Activated naive CD4-positive, alpha-beta T cell treated with anti-CD3 and anti-CD28 coated beads for 36 hours (primary cell): Measurements from ENCODE around the gene SLC41A3. TPM values are rescaled to one million over a fixed set of nuclear protein-coding genes. Genes with fewer than 3 reads are reported as not detected.

Source experiments
- CTCF ChIA-PET: fragments of 350-600 bp; sonication (Branson Sonifier 250); formaldehyde crosslinking; loops from one replicate; lab custom pipeline; 2021; ENCODE audit warnings: antibody characterized with exemption; lab: Charles Lee
- DNase-seq: peaks from one replicate; pipeline ENCODE4 v3.0.0-alpha.2; 2020
- H3K27ac Mint-ChIP-seq: one replicate; pipeline ENCODE4 v1.8.0; 2021; ENCODE audit warnings: mild to moderate bottlenecking, mixed read lengths
- H3K27me3 Mint-ChIP-seq: one replicate; pipeline ENCODE4 v1.8.0; 2021; ENCODE audit warnings: low read depth, mixed read lengths
- H3K36me3 Mint-ChIP-seq: one replicate; pipeline ENCODE4 v1.8.0; 2021; ENCODE audit warnings: low read depth, mixed read lengths
- H3K4me1 Mint-ChIP-seq: one replicate; pipeline ENCODE4 v1.8.0; 2021; ENCODE audit warnings: low read depth, mixed read lengths
- H3K4me3 Mint-ChIP-seq: one replicate; pipeline ENCODE4 v1.8.0; 2021; ENCODE audit warnings: mild to moderate bottlenecking, moderate library complexity, mixed read lengths
- H3K9me3 Mint-ChIP-seq: one replicate; pipeline ENCODE4 v1.8.0; 2021; ENCODE audit warnings: mixed read lengths
- intact Hi-C: fragments of 100-400 bp; cut with micrococcal nuclease; formaldehyde crosslinking; loops from one replicate; pipeline ENCODE4 v1.15.1; 2023
- total RNA-seq, 2 experiments: library from RNA; stranded (reverse); gene quantifications; one replicate each; pipeline ENCODE4 v1.2.3, GENCODE V29; 2021

SLC41A3 gene
- total RNA-seq, 2 experiments from 2014 or later, result 24.0 to 24.7 TPM

DNA sequence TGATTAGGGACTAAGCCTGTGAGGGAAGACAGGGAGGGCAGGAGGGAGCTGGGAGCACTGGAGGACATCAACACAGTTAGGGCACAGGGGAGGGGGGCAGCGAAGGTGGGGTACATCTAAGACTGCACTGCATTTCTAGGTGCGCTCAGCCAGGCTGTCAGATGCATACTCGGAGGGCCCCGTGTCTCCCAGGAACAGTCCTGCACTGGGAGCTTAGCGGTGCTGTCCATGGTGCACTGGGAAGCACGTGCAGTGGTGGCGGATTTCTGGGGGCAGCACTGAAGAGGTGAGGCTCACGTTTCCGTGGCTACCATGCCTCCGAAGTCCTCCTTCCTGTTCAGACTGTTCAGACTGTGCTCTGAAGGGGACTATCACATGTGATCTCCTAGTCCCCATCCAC is 60.5 kb downstream of the SLC41A3 start:
- Mint-ChIP-seq H3K27me3 (no peaks in the 10 kb centered on the region), H3K36me3 (peaks cover 24% of the 10 kb centered on the region), H3K27ac (no peak overlapping the region), H3K4me1 (peaks cover 3% of the 10 kb centered on the region), H3K4me3 (no peak overlapping the region), H3K9me3 (peaks cover 10% of the 10 kb centered on the region)
- CTCF ChIA-PET, result interaction anchor here (0.6 kb wide), 1 partner anchor 173 kb away, joined by 3 read pairs; no protein-coding TSS in a partner anchor
- intact Hi-C loops, result no loop called here
- no peak for DNase-seq

DNA sequence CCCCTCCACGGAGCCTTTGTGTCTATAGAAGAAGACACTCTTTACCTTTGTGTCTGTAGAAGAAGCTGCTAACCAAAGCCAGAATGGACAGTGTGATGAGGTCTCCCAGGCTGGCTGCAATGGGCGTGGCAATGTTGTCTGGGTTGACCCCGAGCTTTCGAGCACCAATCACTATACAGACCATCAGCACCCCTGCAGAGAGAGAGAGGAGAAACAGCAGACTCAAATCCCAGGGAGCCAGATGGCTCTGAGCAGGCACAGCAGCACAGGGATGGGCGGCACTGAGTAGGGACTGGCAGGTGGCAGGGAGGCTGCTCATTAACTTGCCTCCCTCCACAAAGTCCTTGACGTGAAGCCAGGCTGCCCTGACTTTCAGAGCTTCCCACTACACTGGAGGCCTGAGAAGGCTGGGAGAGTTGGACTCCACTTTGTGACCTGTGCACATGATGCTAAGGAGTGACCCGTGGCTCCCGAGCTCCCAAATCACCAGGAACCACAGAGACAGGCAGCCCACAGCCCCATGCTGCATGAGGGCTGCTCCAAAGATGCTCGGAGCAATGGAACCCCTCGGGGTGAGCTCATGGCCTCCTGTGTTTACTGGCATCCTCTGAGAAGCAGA is 61.1 kb downstream of the SLC41A3 start:
- H3K27ac Mint-ChIP-seq, result no peak overlapping the region

DNA sequence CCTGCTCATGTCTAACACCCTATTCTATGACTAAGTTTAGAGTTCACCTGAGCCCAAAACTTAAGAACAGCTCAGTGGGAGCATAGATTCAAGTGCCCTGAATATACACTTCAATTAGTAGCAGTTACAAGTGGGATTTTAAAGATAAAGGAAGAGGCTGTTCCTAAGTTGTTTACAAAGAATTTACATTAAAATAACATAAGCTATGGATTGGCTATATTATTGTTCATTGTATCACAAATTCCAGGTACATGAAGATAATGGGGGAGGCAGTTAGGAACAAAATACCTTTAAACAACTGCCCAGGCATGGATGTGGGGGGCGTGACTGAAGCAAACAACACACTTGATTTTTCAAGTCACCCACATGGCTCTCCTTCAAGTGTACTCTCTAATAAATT is 62.2 kb downstream of the SLC41A3 start:
- H3K27ac Mint-ChIP-seq, result no peak overlapping the region
- intact Hi-C loops, result no loop called here
- CTCF ChIA-PET, result no interaction called here
- H3K36me3 Mint-ChIP-seq, result peaks cover 11% of the 10 kb centered on the region
- no peak for DNase-seq
- H3K4me3 Mint-ChIP-seq, result no peak overlapping the region
- peaks cover under 1% of the 10 kb centered on the region for H3K4me1 Mint-ChIP-seq
- H3K27me3 Mint-ChIP-seq, result no peaks in the 10 kb centered on the region
- no peaks in the 10 kb centered on the region for H3K9me3 Mint-ChIP-seq

More for the DNA sequence above, 61.1 kb downstream of the SLC41A3 start:
- Mint-ChIP-seq H3K4me3 (no peak overlapping the region), H3K27me3 (no peaks in the 10 kb centered on the region), H3K4me1 (peaks cover 3% of the 10 kb centered on the region), H3K9me3 (peaks cover 7% of the 10 kb centered on the region), H3K36me3 (peaks cover 20% of the 10 kb centered on the region)
- intact Hi-C loops, result no loop called here
- CTCF ChIA-PET, result interaction anchor here (0.6 kb wide), 1 partner anchor 173 kb away, joined by 3 read pairs; no protein-coding TSS in a partner anchor
- DNase-seq, result no peak

GRCh38 chr3:126021224-126021623 is 62.7 kb downstream of the SLC41A3 start:
- H3K27me3 Mint-ChIP-seq, result no peaks in the 10 kb centered on the region
- no peaks in the 10 kb centered on the region for H3K4me1 Mint-ChIP-seq
- intact Hi-C loops, result no loop called here
- CTCF ChIA-PET, result no interaction called here
- peaks cover 7% of the 10 kb centered on the region for H3K36me3 Mint-ChIP-seq
- no peak overlapping the region for H3K27ac Mint-ChIP-seq
- no peak overlapping the region for H3K4me3 Mint-ChIP-seq
- no peak for DNase-seq
- H3K9me3 Mint-ChIP-seq, result no peaks in the 10 kb centered on the region

GRCh38 chr3:126019683-126020082 is 64.2 kb downstream of the SLC41A3 start:
- intact Hi-C loops, result no loop called here
- CTCF ChIA-PET, result interaction anchor here (0.7 to 1.2 kb wide), 2 partner anchors 13 to 82 kb away, joined by 3 read pairs; no protein-coding TSS in a partner anchor
- no peak overlapping the region for H3K4me3 Mint-ChIP-seq

GRCh38 chr3:126018995-126019394 is 64.9 kb downstream of the SLC41A3 start:
- DNase-seq, result no peak
- Mint-ChIP-seq H3K27ac (no peak overlapping the region), H3K4me3 (no peak overlapping the region), H3K36me3 (peaks cover 8% of the 10 kb centered on the region), H3K4me1 (no peaks in the 10 kb centered on the region), H3K27me3 (no peaks in the 10 kb centered on the region), H3K9me3 (no peaks in the 10 kb centered on the region)
- intact Hi-C loops, result no loop called here
- CTCF ChIA-PET, result interaction anchor here (1.2 kb wide), 1 partner anchor 83 kb away, joined by 3 read pairs; no protein-coding TSS in a partner anchor

More at GRCh38 chr3:126019683-126020082, 64.2 kb downstream of the SLC41A3 start:
- Mint-ChIP-seq H3K36me3 (peaks cover 7% of the 10 kb centered on the region), H3K27me3 (no peaks in the 10 kb centered on the region), H3K9me3 (no peaks in the 10 kb centered on the region), H3K4me1 (no peaks in the 10 kb centered on the region), H3K27ac (no peak overlapping the region)
- no peak for DNase-seq

GRCh38 chr3:126018545-126018944 is 65.4 kb downstream of the SLC41A3 start:
- H3K9me3 Mint-ChIP-seq, result no peaks in the 10 kb centered on the region
- peaks cover 11% of the 10 kb centered on the region for H3K36me3 Mint-ChIP-seq
- intact Hi-C loops, result no loop called here
- no peaks in the 10 kb centered on the region for H3K4me1 Mint-ChIP-seq
- no peak overlapping the region for H3K4me3 Mint-ChIP-seq
- H3K27me3 Mint-ChIP-seq, result no peaks in the 10 kb centered on the region
- DNase-seq, result no peak
- CTCF ChIA-PET, result no interaction called here
- H3K27ac Mint-ChIP-seq, result no peak overlapping the region

DNA sequence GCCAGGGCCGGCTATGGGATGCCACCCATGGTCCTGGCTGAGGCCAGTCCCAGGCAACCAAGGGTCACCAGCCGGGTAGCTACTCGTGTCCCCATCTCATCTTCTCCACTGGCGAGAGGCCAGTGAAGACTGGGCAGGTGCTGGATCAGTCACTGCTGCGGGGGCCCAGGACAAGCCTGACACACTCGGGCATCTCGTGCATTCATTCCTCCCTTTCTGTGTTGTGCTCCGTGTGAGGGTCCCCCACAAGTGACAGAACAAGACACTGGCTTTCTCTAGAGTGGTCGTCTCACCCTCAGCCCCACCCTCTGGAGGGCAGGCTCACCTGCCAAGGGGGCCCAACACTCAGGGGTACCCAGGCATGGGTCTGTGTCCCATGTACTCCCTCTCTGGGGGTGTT is 66.6 kb downstream of the SLC41A3 start:
- Mint-ChIP-seq H3K36me3 (peaks cover 21% of the 10 kb centered on the region), H3K4me3 (no peak overlapping the region), H3K9me3 (no peaks in the 10 kb centered on the region), H3K27me3 (no peaks in the 10 kb centered on the region), H3K27ac (no peak overlapping the region), H3K4me1 (no peaks in the 10 kb centered on the region)
- CTCF ChIA-PET, result no interaction called here
- no peak for DNase-seq
- intact Hi-C loops, result no loop called here

DNA sequence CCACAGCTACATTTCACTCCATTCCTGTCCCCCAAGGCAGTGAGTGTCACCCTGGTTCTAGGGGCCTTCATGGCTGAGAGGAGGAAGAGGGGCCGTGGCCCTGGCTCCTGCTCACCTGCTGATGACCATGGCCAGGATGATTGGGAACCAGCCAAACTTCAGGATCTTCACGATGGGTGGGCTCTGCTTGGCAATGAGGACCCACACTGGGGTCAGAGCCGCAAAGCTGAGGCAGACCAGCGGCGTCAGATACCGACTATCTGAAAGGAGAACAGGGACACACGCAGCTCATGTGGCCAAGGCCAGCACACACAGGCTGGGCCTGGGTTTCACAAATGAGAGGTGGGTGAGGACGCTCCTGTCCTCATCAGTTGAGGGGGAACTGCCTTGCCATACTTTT is 67.3 kb downstream of the SLC41A3 start:
- Mint-ChIP-seq H3K27ac (no peak overlapping the region), H3K4me1 (no peaks in the 10 kb centered on the region), H3K36me3 (peaks cover 26% of the 10 kb centered on the region), H3K9me3 (no peaks in the 10 kb centered on the region), H3K27me3 (no peaks in the 10 kb centered on the region), H3K4me3 (no peak overlapping the region)
- intact Hi-C loops, result no loop called here
- CTCF ChIA-PET, result no interaction called here
- no peak for DNase-seq

GRCh38 chr3:126015075-126015474 is 68.8 kb downstream of the SLC41A3 start:
- no peak overlapping the region for H3K27ac Mint-ChIP-seq
- no peaks in the 10 kb centered on the region for H3K9me3 Mint-ChIP-seq
- no peaks in the 10 kb centered on the region for H3K4me1 Mint-ChIP-seq
- H3K36me3 Mint-ChIP-seq, result peaks cover 37% of the 10 kb centered on the region
- H3K27me3 Mint-ChIP-seq, result no peaks in the 10 kb centered on the region
- intact Hi-C loops, result no loop called here
- CTCF ChIA-PET, result no interaction called here
- H3K4me3 Mint-ChIP-seq, result no peak overlapping the region
- no peak for DNase-seq

DNA sequence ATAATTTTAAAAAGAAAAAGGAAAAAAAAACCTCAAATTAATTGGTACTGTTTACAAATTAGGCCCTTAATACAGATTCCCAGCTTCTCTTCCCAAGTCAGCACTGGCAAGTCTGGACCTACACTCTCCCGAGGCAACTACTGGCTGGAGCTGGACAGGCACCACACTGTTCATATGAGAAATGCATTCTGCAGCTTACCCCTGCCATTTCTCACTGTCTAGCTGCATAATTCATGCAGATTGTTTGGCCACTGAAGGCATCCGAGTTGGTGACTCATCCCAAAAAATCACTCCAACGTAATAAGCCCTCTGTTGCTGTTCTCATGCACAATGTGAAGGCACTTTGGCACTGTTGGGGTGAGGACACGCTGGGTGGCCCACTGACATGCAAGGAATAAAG is 69.7 kb downstream of the SLC41A3 start:
- Mint-ChIP-seq H3K27ac (no peak overlapping the region), H3K4me1 (no peaks in the 10 kb centered on the region), H3K9me3 (no peaks in the 10 kb centered on the region), H3K4me3 (no peak overlapping the region), H3K27me3 (no peaks in the 10 kb centered on the region), H3K36me3 (peaks cover 39% of the 10 kb centered on the region)
- no peak for DNase-seq
- intact Hi-C loops, result no loop called here
- CTCF ChIA-PET, result no interaction called here

GRCh38 chr3:126013751-126014156 is 70.2 kb downstream of the SLC41A3 start:
- H3K9me3 Mint-ChIP-seq, result no peaks in the 10 kb centered on the region
- intact Hi-C loops, result no loop called here
- no peak overlapping the region for H3K4me3 Mint-ChIP-seq
- H3K36me3 Mint-ChIP-seq, result peaks cover 43% of the 10 kb centered on the region
- no peaks in the 10 kb centered on the region for H3K4me1 Mint-ChIP-seq
- CTCF ChIA-PET, result interaction anchor here (0.6 kb wide), 1 partner anchor 904 kb away, joined by 3 read pairs; no protein-coding TSS in a partner anchor
- no peak for DNase-seq
- H3K27me3 Mint-ChIP-seq, result no peaks in the 10 kb centered on the region
- no peak overlapping the region for H3K27ac Mint-ChIP-seq

- intact Hi-C loops, result no loop called here
- no peaks in the 10 kb centered on the region for H3K4me1 Mint-ChIP-seq
- no peak overlapping the region for H3K4me3 Mint-ChIP-seq
- CTCF ChIA-PET, result no interaction called here
- no peak overlapping the region for H3K27ac Mint-ChIP-seq
- no peaks in the 10 kb centered on the region for H3K9me3 Mint-ChIP-seq
- DNase-seq, result no peak
- H3K27me3 Mint-ChIP-seq, result no peaks in the 10 kb centered on the region
- peaks cover 60% of the 10 kb centered on the region for H3K36me3 Mint-ChIP-seq
Measured at GRCh38 chr3:126009181-126009580, 74.7 kb downstream of the SLC41A3 start.
